ENCODE measurements around the gene CALN1.

- TF ChIP-seq CTCF (IDR thresholded peaks at IDR 0.05) (no peak), POLR2A (IDR thresholded peaks at IDR 0.05) (no peak)
Observed at GRCh38 chr7:72254455-72254854, 157.7 kb downstream of the CALN1 start.
